ENCODE measurements around the gene SEMA4B. TPM values are rescaled to one million over a fixed set of nuclear protein-coding genes. Genes with fewer than 3 reads are reported as not detected.
"Not testable (repeated sequence)": the region's sequence is repeated elsewhere in the genome, so short reads cannot be mapped to it uniquely, and the experiment has no call there.

Gene SEMA4B
- total RNA-seq, 2 donors from 2014 or later: 102 to 141 TPM

- Histone ChIP-seq H3K9ac (ENCODE audit: low read depth in 2 of 2, low read length in 2 of 2) (no peak overlapping the region), H3K4me3 (no peak overlapping the region)
Observed at GRCh38 chr15:90259524-90259923, 58.4 kb downstream of the SEMA4B start.

GRCh38 chr15:90260731-90261130 lies 59.6 kb downstream of the SEMA4B start:
- H3K36me3 ChIP-seq; H3K4me3 ChIP-seq; intact Hi-C loops (cut with DNase I); H3K9me3 ChIP-seq; H3K27me3 ChIP-seq; H3K27ac ChIP-seq; H3K9ac ChIP-seq (ENCODE audit: low read depth in 2 of 2, low read length in 2 of 2); H3K4me1 ChIP-seq; DNase-seq: not testable (repeated sequence)

More at GRCh38 chr15:90259524-90259923, 58.4 kb downstream of the SEMA4B start:
- H3K27me3 ChIP-seq: no peaks in the 10 kb centered on the region
- H3K9me3 ChIP-seq: no peaks in the 10 kb centered on the region
- H3K4me1 ChIP-seq: peaks cover 1% of the 10 kb centered on the region
- intact Hi-C loops (cut with DNase I): no loop called here
- no peak for TF ChIP-seq CTCF (IDR thresholded peaks at IDR 0.05)
- no peaks in the 10 kb centered on the region for H3K36me3 ChIP-seq
- H3K27ac ChIP-seq: no peak overlapping the region
- DNase-seq: no peak

GRCh38 chr15:90261811-90262210 lies 60.7 kb downstream of the SEMA4B start:
- H3K27me3 ChIP-seq: no peaks in the 10 kb centered on the region
- H3K4me1 ChIP-seq: peaks cover 5% of the 10 kb centered on the region
- H3K27ac ChIP-seq: peak overlapping the region; percentile 30
- peak overlapping the region in 1 of 2 donors; percentile 24 for H3K9ac ChIP-seq (ENCODE audit: low read depth in 2 of 2, low read length in 2 of 2)
- intact Hi-C loops (cut with DNase I): no loop called here
- no peaks in the 10 kb centered on the region for H3K9me3 ChIP-seq
- H3K4me3 ChIP-seq: no peak overlapping the region
- H3K36me3 ChIP-seq: no peaks in the 10 kb centered on the region
- peak; percentile 32 for DNase-seq
- TF ChIP-seq CTCF (IDR thresholded peaks at IDR 0.05): no peak

- no peaks in the 10 kb centered on the region for H3K27me3 ChIP-seq
- no peak overlapping the region for H3K4me3 ChIP-seq
- H3K4me1 ChIP-seq: peaks cover 11% of the 10 kb centered on the region
- H3K36me3 ChIP-seq: no peaks in the 10 kb centered on the region
- peak overlapping the region; percentile 30 for H3K27ac ChIP-seq
- peak overlapping the region in 1 of 2 donors; percentile 24 for H3K9ac ChIP-seq (ENCODE audit: low read depth in 2 of 2, low read length in 2 of 2)
- no peak for TF ChIP-seq CTCF (IDR thresholded peaks at IDR 0.05)
- intact Hi-C loops (cut with DNase I): no loop called here
- H3K9me3 ChIP-seq: no peaks in the 10 kb centered on the region
- DNase-seq: no peak
Observed at GRCh38 chr15:90262426-90262825, 61.3 kb downstream of the SEMA4B start.

- H3K4me3 ChIP-seq: peak overlapping the region; percentile 74
- intact Hi-C loops (cut with DNase I): no loop called here
- no peaks in the 10 kb centered on the region for H3K9me3 ChIP-seq
- TF ChIP-seq CTCF (IDR thresholded peaks at IDR 0.05): no peak
- peak overlapping the region; percentile 98 for H3K27ac ChIP-seq
- peaks cover 23% of the 10 kb centered on the region for H3K4me1 ChIP-seq
- H3K27me3 ChIP-seq: no peaks in the 10 kb centered on the region
- peak; percentile 82 for DNase-seq
- peak overlapping the region; percentile 85 to 98 for H3K9ac ChIP-seq (ENCODE audit: low read depth in 2 of 2, low read length in 2 of 2)
- no peaks in the 10 kb centered on the region for H3K36me3 ChIP-seq
Observed at GRCh38 chr15:90264671-90265070, 63.5 kb downstream of the SEMA4B start.

- peak; percentile 96 for DNase-seq
- Histone ChIP-seq H3K4me1 (peaks cover 23% of the 10 kb centered on the region), H3K36me3 (no peaks in the 10 kb centered on the region), H3K9me3 (no peaks in the 10 kb centered on the region), H3K27ac (peak within 1 kb of the TSS; percentile 98), H3K9ac (ENCODE audit: low read depth in 2 of 2, low read length in 2 of 2) (peak within 1 kb of the TSS; percentile 85 to 98), H3K4me3 (peak within 1 kb of the TSS; percentile 74), H3K27me3 (no peaks in the 10 kb centered on the region)
- TF ChIP-seq CTCF (IDR thresholded peaks at IDR 0.05): no peak
- intact Hi-C loops (cut with DNase I): no loop called here
Observed at GRCh38 chr15:90265271-90266060, 64.3 kb downstream of the SEMA4B start, which contains the start of gene NGRN. NGRN (plus strand) TSS chr15:90265672; CDS start chr15:90265713, 41 bp downstream.

Data from colonic mucosa (tissue), 4 donors.